ENCODE data around the gene SORCS3. TPM values are rescaled to one million over a fixed set of nuclear protein-coding genes. Genes with fewer than 3 reads are reported as not detected.

SORCS3 gene
- total RNA-seq, 1 donor from 2014 or later = not detected

- no peak for TF ChIP-seq CTCF (IDR thresholded peaks at IDR 0.05; ENCODE audit: insufficient read depth, low read length, severe bottlenecking)
- Histone ChIP-seq H3K27me3 (ENCODE audit: control insufficient read depth, insufficient read depth, low read length) (no peaks in the 10 kb centered on the region), H3K4me3 (ENCODE audit: low read depth, low read length) (no peak overlapping the region), H3K36me3 (ENCODE audit: control insufficient read depth, insufficient read depth, low read length) (no peaks in the 10 kb centered on the region)
- no peak for DNase-seq (ENCODE audit: low read depth)
- FAIRE-seq = no peak
These were observed 258.7 kb downstream of the SORCS3 start for GRCh38 chr10:104899779-104900178.

- DNase-seq (ENCODE audit: low read depth) (no peak), FAIRE-seq (no peak)
- Histone ChIP-seq H3K4me3 (ENCODE audit: low read depth, low read length) (no peak overlapping the region), H3K27me3 (ENCODE audit: control insufficient read depth, insufficient read depth, low read length) (no peaks in the 10 kb centered on the region), H3K36me3 (ENCODE audit: control insufficient read depth, insufficient read depth, low read length) (no peaks in the 10 kb centered on the region)
- no peak for TF ChIP-seq CTCF (IDR thresholded peaks at IDR 0.05; ENCODE audit: insufficient read depth, low read length, severe bottlenecking)
These were observed 262.3 kb downstream of the SORCS3 start for GRCh38 chr10:104903433-104903832.

- Histone ChIP-seq H3K4me3 (ENCODE audit: low read depth, low read length) (no peak overlapping the region), H3K27me3 (ENCODE audit: control insufficient read depth, insufficient read depth, low read length) (no peaks in the 10 kb centered on the region), H3K36me3 (ENCODE audit: control insufficient read depth, insufficient read depth, low read length) (no peaks in the 10 kb centered on the region)
- no peak for FAIRE-seq
- TF ChIP-seq CTCF (IDR thresholded peaks at IDR 0.05; ENCODE audit: insufficient read depth, low read length, severe bottlenecking) = no peak
- no peak for DNase-seq (ENCODE audit: low read depth)
These were observed 263.7 kb downstream of the SORCS3 start for GRCh38 chr10:104904753-104905323.

- no peak for FAIRE-seq
These were observed 265.0 kb downstream of the SORCS3 start for GRCh38 chr10:104906112-104906511.

GRCh38 chr10:104907521-104907920 is 266.4 kb downstream of the SORCS3 start:
- no peak for FAIRE-seq
- no peak overlapping the region for H3K4me3 ChIP-seq (ENCODE audit: low read depth, low read length)
- no peak for TF ChIP-seq CTCF (IDR thresholded peaks at IDR 0.05; ENCODE audit: insufficient read depth, low read length, severe bottlenecking)
- DNase-seq (ENCODE audit: low read depth) = no peak
- H3K27me3 ChIP-seq (ENCODE audit: control insufficient read depth, insufficient read depth, low read length) = no peaks in the 10 kb centered on the region
- H3K36me3 ChIP-seq (ENCODE audit: control insufficient read depth, insufficient read depth, low read length) = no peaks in the 10 kb centered on the region

More at GRCh38 chr10:104906112-104906511, 265.0 kb downstream of the SORCS3 start:
- no peak overlapping the region for H3K4me3 ChIP-seq (ENCODE audit: low read depth, low read length)
- no peaks in the 10 kb centered on the region for H3K27me3 ChIP-seq (ENCODE audit: control insufficient read depth, insufficient read depth, low read length)
- DNase-seq (ENCODE audit: low read depth) = no peak
- no peak for TF ChIP-seq CTCF (IDR thresholded peaks at IDR 0.05; ENCODE audit: insufficient read depth, low read length, severe bottlenecking)
- no peaks in the 10 kb centered on the region for H3K36me3 ChIP-seq (ENCODE audit: control insufficient read depth, insufficient read depth, low read length)

GRCh38 chr10:104908581-104908980 is 267.5 kb downstream of the SORCS3 start:
- no peak for DNase-seq (ENCODE audit: low read depth)
- H3K36me3 ChIP-seq (ENCODE audit: control insufficient read depth, insufficient read depth, low read length) = no peaks in the 10 kb centered on the region

More at GRCh38 chr10:104908581-104908980, 267.5 kb downstream of the SORCS3 start:
- TF ChIP-seq CTCF (IDR thresholded peaks at IDR 0.05; ENCODE audit: insufficient read depth, low read length, severe bottlenecking) = no peak
- no peak for FAIRE-seq
- Histone ChIP-seq H3K27me3 (ENCODE audit: control insufficient read depth, insufficient read depth, low read length) (no peaks in the 10 kb centered on the region), H3K4me3 (ENCODE audit: low read depth, low read length) (no peak overlapping the region)

All from bronchial epithelial cell (primary cell).